HG02852 (cell line): Measurements from ENCODE around the gene TTN.

Source experiments
- ATAC-seq: cut with Tn5 transposase; IDR thresholded peaks from one replicate; pipeline ENCODE4 v1.9.1; 2021; ENCODE audit warnings: mild to moderate bottlenecking, moderate library complexity; ENCODE audit not compliant: unreplicated experiment

The TTN gene

DNA sequence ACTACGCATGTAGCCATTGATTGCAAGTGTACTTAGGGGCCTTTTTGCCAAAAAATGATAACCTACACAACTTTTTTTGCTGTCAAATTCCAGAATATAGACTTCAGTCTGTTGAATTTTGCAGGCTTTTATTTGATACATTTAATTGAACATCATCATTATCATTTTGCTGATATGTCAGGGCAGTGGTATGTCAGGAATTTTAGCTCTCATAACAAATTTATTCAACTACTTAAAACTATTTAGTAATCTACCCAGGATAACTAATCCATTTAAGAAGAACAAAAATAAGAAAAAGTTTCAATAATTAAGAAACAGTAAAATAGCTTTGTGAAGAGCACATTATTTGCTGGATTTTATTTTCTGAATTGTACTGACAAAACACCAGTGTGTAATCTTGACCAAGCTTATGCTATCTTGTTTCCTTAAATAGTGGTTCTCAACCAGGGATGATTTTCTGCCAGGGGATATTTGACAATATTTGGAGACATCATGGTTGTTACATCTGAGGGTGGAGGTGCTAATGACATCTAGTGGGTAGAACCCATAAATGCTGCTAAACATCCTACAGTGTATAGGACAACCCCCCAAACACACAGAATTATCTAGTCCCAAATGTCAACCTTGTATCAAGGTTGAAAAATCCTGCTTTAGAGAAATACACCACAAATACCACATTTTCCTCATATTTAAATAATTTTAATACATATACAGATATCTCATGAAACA is 12.1 kb upstream of the TTN start:
- ATAC-seq = peak; percentile 32

DNA sequence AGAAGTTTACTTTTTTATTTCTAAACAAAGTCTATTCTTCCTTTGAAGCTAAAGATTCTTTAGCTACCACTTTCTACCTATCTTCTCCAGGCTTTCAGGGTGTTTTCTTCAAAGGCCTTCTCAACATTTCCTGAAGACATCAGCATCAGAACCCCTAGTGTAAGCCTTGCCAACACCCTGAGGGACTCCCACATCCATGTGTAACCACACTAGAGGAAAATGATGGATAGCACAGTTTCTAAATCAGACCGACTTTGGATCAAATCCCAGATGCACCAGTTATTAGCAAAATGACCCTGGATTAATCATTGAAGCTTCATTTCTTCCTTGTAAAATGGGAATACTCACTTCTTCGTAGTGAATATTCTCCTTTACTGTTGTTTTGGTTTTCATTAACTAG is 4.7 kb upstream of the TTN start:
- no peak for ATAC-seq

DNA sequence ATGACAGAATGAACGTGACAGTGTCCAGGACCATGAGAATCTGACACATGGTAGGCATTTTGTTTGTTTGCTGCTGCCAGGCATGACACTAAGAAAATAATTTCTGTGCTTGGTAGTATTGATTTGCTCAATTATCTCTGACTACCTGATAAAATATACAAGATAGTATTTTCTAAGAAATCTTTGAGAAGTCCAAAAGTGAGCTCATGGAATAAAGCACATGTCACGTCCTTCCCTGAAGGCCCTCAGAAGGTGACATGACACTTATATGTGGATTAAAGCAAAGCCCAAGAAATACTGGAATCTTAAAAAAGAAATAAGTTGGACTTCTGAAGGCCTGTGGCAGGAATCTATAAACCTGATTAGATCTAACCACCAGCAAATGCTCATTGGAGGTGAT is 3.8 kb upstream of the TTN start:
- ATAC-seq = no peak

DNA sequence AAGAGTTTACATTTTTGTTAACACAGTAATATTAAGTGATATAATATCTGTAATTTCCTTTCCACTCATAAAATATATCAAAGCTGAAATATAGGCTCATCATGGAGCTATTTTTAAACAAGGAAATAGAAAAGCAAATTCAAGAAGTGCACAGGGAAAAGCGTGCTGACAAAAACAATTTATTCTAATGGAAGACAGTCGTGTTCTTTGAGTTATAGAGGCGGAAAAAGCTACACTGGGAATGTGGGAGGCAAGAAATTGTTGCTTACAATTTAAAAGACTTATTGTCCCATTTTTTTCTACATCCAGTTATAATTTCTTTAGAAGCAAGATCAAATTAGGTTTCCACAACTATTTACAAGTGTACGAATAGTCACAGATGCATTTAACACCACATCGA is 3.2 kb upstream of the TTN start:
- no peak for ATAC-seq

DNA sequence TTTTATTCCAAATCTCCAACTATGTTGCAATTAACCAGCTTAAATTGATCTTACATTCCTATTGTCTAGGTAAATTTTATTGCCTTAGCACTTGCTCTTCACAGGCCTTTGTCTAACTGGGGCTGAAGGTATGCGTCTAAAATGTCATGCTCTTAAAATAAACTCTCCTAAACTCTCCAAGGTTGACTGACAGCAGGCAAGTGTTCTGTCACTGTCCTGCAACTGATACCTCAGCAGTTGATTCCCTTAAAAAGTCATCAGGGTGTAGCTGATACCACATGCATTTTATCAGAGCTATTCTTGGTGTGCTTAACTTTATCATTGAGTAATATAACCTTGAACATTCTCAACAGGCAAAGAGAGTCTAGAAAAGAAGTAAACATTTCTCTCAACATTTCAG is 680 bp downstream of the TTN start:
- ATAC-seq = no peak

GRCh38 chr2:178805457-178805856 is 1.8 kb downstream of the TTN start:
- ATAC-seq = no peak

GRCh38 chr2:178804791-178805190 is 2.4 kb downstream of the TTN start:
- no peak for ATAC-seq

- ATAC-seq = no peak
Measured at GRCh38 chr2:178800510-178800909, 6.7 kb downstream of the TTN start.

- no peak for ATAC-seq
Measured at GRCh38 chr2:178799305-178799704, 7.9 kb downstream of the TTN start.

- ATAC-seq = no peak
Measured at GRCh38 chr2:178796079-178796677, 11.0 kb downstream of the TTN start.

DNA sequence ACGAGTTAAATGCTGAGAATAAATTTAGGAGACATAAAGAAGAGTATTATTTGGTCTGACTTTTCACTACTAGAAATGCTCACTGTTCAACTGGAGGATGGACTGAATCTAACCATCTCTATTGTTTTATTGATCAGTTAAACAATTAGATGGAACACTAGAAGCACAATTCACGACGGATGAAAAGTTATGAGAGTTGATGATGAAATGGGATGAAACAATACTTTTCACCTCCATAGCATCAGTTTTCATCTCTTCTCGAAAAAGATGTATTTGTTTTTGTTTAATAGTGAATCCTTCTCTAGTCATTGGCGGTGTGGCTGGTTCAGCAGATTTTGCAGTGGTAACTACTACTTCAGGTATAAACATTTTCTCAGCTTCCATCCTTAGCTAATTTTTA is 19.3 kb downstream of the TTN start:
- ATAC-seq = no peak

DNA sequence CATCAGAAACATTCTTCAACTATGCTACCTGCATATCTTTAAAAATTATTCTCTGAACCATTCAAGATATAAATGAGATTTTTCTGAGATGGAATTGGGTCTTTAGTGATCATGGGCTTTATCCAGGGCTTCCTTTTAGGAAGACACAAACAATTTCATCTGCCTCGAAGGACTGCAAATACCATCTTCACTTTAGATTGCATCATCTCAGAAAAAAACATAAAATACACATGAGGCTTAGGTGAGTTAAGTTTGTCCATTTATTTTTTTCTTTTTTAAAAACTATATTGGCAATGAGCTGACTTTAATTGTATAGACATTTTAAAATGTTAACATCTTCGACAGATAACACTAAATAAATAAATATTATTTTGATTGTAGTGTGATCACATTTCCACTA is 20.1 kb downstream of the TTN start:
- ATAC-seq = no peak

DNA sequence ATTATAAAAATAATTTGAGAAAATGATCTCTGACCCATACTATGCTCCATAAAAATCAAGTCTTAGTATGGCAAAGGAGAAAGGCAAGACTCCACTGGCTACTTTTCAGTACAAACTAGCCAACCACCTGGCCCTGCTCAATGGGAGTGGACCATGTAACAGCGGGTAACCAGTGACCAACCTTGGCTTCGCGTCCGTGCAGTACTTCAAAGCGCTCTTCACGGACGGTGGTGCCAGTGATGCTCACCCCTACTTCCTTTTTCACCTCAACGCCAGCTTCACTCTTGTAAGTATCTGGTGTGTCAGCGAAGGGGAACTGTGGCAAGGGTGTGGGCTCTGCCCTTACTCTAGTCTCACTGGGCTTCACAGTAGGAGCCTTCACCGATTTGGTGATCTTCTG is 23.3 kb downstream of the TTN start:
- no peak for ATAC-seq

DNA sequence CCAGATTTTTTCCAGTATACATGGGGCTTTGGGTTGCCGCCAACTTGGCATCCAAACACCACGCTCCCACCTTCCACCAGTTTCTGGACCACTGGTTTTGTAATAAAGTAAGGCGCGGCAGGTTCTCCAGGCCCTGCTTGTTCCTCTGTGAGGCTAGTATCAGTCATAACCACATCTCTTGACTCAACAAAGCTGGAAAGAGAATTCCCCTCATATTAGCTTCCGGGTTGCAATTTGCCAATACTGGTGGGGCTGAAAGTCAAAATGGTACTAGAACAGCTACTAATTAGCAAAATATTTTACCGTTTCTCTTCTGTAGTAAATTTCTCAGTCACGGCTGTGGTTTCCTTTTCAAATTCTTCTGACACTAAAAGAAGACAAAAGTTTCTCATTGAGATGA is 25.0 kb downstream of the TTN start:
- ATAC-seq = peak; percentile 88

DNA sequence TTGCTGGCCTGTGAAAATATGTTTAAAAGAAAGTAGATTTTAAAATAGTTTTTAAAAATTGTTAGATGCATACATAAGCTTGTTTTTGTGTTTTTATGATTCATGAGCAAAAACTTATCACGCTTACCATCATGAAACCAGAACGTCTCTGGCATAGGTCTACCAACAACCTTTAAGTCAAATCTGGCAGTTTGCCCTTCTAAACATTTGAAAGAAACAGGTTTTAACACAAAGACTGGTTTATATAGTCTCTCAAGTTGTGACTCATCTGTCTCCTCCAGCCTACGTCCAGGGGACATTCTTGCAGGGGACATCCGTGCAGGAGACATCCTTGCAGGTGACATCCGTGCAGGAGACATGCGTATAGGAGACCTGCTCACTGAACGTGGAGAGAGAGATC is 29.6 kb downstream of the TTN start:
- ATAC-seq = no peak

- no peak for ATAC-seq
Measured at GRCh38 chr2:178776751-178777150, 30.5 kb downstream of the TTN start.

- no peak for ATAC-seq
Measured at GRCh38 chr2:178775975-178776374, 31.2 kb downstream of the TTN start.

DNA sequence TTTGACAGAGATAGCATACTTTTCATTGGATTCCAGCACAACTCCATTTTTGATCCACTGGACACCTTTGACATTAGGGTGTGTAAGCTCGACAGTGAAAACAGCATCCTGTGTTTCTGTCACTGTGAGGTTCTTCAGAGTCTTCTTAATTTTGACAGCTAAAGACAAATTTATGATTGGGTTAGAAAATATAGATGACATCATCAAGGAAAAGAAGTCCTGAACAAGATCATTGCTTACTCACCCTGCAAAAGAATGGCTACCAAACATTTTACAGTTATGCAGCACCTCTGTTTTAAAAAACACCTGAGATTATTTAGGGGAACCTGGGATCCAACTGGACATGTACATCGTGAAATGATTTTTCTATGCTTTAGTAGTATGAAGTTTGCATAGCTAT is 36.7 kb downstream of the TTN start:
- ATAC-seq = no peak

DNA sequence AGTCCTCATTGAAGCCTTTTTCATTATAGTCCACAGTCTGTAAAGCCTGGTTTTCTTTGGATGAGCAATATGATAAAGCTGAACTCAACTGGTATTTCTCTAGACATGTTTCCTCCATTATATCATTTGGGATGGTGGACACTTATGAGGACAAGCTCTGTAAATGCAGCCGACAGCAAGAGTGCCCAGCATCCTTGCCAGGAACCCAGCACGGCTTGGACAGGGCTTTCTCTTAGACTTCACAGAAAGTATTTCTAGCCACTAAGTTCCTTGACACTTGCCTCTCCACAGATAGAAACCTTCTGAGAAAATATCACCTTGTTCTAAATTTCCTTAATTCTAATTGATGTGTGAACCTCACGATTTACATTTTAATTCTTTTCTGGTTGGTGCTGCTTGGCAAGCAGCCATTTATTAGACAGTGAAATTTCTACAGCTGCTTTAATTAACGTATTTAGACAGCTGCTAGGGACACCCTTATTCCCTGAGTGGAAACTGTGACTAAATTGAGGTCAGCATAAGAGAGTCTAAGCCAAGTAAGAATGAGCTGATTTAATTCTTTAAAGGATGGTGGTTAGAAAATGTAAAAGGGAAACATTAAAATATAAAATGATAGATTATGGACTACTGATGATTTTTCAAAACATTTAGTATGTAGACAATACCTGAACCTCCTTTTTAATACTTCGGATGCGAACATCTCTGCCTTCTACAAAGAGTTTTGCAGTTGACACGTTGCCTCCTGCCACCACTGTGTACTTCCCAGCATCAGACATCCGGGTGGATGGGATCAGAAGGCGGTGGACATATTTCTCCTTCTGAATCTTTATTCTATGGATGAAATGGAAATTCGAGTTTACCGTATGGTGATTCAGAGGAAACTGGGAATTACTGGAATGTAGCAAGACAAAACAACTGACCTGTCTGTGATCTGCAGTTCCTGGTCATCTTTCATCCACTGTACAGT is 39.8 kb downstream of the TTN start:
- ATAC-seq = no peak

- ATAC-seq = no peak
Measured at GRCh38 chr2:178764097-178764496, 43.1 kb downstream of the TTN start.

- peak; percentile 75 for ATAC-seq
Measured at GRCh38 chr2:178761759-178762371, 45.4 kb downstream of the TTN start.
